Measurements from ENCODE around the gene IGSF8. TPM values are rescaled to one million over a fixed set of nuclear protein-coding genes. Genes with fewer than 3 reads are reported as not detected.

The IGSF8 gene
- total and polyA plus RNA-seq, 3 experiments from 2014 or later, result 39.5 to 59.2 (median 42.7) TPM

DNA sequence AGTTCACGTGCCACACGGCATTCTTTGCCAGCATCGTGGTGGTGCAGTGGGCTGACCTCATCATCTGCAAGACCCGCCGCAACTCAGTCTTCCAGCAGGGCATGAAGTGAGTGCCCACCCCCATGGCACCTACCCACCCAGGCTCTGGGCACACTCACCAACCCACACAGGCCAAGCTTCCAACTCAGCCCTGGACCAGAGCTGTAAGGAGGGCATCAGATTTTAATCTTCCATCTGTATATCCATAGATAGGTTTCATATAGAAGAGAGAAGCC lies 38.4 kb upstream of the IGSF8 start:
- ChIA-PET CTCF (no interaction called here), POLR2A (no interaction called here)
- H3K27ac Mint-ChIP-seq, result no peak overlapping the region
- H3K27me3 Mint-ChIP-seq, result peaks cover 20 to 23% of the 10 kb centered on the region in 2 donors
- DNase-seq, result no peak
- no peaks in the 10 kb centered on the region for H3K4me1 Mint-ChIP-seq
- Histone ChIP-seq H3K4me1 (ENCODE audit: insufficient read depth, low read length) (no peaks in the 10 kb centered on the region), H3K4me3 (ENCODE audit: low read length) (no peak overlapping the region), H3K27me3 (ENCODE audit: insufficient read depth, low read length, poor library complexity, severe bottlenecking) (no peaks in the 10 kb centered on the region), H3K36me3 (ENCODE audit: insufficient read depth, low read length) (no peaks in the 10 kb centered on the region), H3K9me3 (ENCODE audit: low read length) (no peaks in the 10 kb centered on the region), H3K27ac (ENCODE audit: low read depth, low read length) (no peak overlapping the region)
- H3K4me3 Mint-ChIP-seq, result no peak overlapping the region
- H3K36me3 Mint-ChIP-seq, result no peaks in the 10 kb centered on the region
- peaks cover 0 to 2% (median 0%) of the 10 kb centered on the region in 5 donors for H3K9me3 Mint-ChIP-seq

DNA sequence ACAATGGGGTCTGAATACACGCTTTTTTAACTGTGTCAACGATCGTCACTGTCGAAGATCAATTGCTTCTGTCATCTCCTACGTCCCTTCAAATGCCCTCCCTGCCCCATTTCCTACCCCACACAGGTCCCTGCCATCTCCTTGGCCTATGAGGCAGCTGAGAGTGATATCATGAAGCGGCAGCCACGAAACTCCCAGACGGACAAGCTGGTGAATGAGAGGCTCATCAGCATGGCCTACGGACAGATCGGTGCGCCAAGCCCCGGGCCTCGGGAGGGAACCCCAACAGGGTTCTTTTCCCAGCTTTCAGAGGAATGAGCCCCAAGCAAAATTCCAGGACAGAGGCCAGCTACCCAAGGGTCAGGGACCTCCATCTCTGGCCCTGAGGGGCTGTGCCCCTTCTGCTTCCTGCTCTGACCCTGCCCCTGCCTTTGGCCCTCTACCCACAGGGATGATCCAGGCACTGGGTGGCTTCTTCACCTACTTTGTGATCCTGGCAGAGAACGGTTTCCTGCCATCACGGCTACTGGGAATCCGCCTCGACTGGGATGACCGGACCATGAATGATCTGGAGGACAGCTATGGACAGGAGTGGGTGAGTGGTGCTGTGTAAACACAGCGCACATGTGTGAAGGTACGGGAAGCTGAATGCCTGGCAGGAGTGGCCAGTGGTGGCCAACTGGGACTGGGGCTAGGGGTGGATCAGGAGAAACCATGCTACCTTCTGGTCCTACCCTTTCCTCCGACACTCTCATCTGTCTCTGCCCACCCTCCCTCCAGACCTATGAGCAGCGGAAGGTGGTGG lies 37.9 kb upstream of the IGSF8 start:
- H3K4me1 Mint-ChIP-seq, result no peaks in the 10 kb centered on the region
- ChIA-PET CTCF (no interaction called here), POLR2A (no interaction called here)
- Histone ChIP-seq H3K4me1 (ENCODE audit: insufficient read depth, low read length) (no peaks in the 10 kb centered on the region), H3K9me3 (ENCODE audit: low read length) (no peaks in the 10 kb centered on the region), H3K27me3 (ENCODE audit: insufficient read depth, low read length, poor library complexity, severe bottlenecking) (no peaks in the 10 kb centered on the region), H3K27ac (ENCODE audit: low read depth, low read length) (no peak overlapping the region), H3K36me3 (ENCODE audit: insufficient read depth, low read length) (no peaks in the 10 kb centered on the region), H3K4me3 (ENCODE audit: low read length) (no peak overlapping the region)
- no peaks in the 10 kb centered on the region for H3K36me3 Mint-ChIP-seq
- H3K9me3 Mint-ChIP-seq, result peaks cover 0 to 2% (median 0%) of the 10 kb centered on the region in 5 donors
- no peak overlapping the region for H3K27ac Mint-ChIP-seq
- no peak overlapping the region for H3K4me3 Mint-ChIP-seq
- no peak for DNase-seq
- peaks cover 15 to 19% of the 10 kb centered on the region in 2 donors for H3K27me3 Mint-ChIP-seq

- DNase-seq, result no peak
- Mint-ChIP-seq H3K9me3 (peaks cover 0 to 2% (median 0%) of the 10 kb centered on the region in 5 donors), H3K27ac (no peak overlapping the region), H3K27me3 (peaks cover 12 to 18% of the 10 kb centered on the region in 2 donors), H3K36me3 (no peaks in the 10 kb centered on the region), H3K4me1 (no peaks in the 10 kb centered on the region), H3K4me3 (no peak overlapping the region)
- Histone ChIP-seq H3K27ac (ENCODE audit: low read depth, low read length) (no peak overlapping the region), H3K36me3 (ENCODE audit: insufficient read depth, low read length) (no peaks in the 10 kb centered on the region), H3K27me3 (ENCODE audit: insufficient read depth, low read length, poor library complexity, severe bottlenecking) (no peaks in the 10 kb centered on the region), H3K4me3 (ENCODE audit: low read length) (no peak overlapping the region), H3K4me1 (ENCODE audit: insufficient read depth, low read length) (no peaks in the 10 kb centered on the region), H3K9me3 (ENCODE audit: low read length) (no peaks in the 10 kb centered on the region)
- CTCF ChIA-PET, result no interaction called here
- POLR2A ChIA-PET, result no interaction called here
These were observed 36.6 kb upstream of the IGSF8 start for GRCh38 chr1:160134791-160135572.

- CTCF ChIA-PET, result no interaction called here
- POLR2A ChIA-PET, result no interaction called here
- H3K4me3 Mint-ChIP-seq, result no peak overlapping the region
- H3K9me3 ChIP-seq (ENCODE audit: low read length), result no peaks in the 10 kb centered on the region
- no peak overlapping the region for H3K4me3 ChIP-seq (ENCODE audit: low read length)
- no peaks in the 10 kb centered on the region for H3K4me1 ChIP-seq (ENCODE audit: insufficient read depth, low read length)
- H3K36me3 Mint-ChIP-seq, result no peaks in the 10 kb centered on the region
- H3K9me3 Mint-ChIP-seq, result peaks cover 0 to 2% (median 0%) of the 10 kb centered on the region in 5 donors
- no peak overlapping the region for H3K27ac Mint-ChIP-seq
- DNase-seq, result no peak
- H3K27me3 Mint-ChIP-seq, result peaks cover 9 to 20% of the 10 kb centered on the region in 2 donors
- H3K27ac ChIP-seq (ENCODE audit: low read depth, low read length), result no peak overlapping the region
- no peaks in the 10 kb centered on the region for H3K36me3 ChIP-seq (ENCODE audit: insufficient read depth, low read length)
- no peaks in the 10 kb centered on the region for H3K4me1 Mint-ChIP-seq
- H3K27me3 ChIP-seq (ENCODE audit: insufficient read depth, low read length, poor library complexity, severe bottlenecking), result no peaks in the 10 kb centered on the region
These were observed 35.8 kb upstream of the IGSF8 start for GRCh38 chr1:160133990-160134770.

GRCh38 chr1:160131803-160132565 lies 33.6 kb upstream of the IGSF8 start:
- ChIA-PET POLR2A (interaction anchor here (0.7 kb wide), 1 partner anchor 62 kb away, joined by 3 read pairs; the partner anchor contains the start of gene KCNJ10), CTCF (no interaction called here)
- no peak overlapping the region for H3K27ac Mint-ChIP-seq
- Histone ChIP-seq H3K27me3 (ENCODE audit: insufficient read depth, low read length, poor library complexity, severe bottlenecking) (no peaks in the 10 kb centered on the region), H3K4me3 (ENCODE audit: low read length) (no peak overlapping the region), H3K36me3 (ENCODE audit: insufficient read depth, low read length) (no peaks in the 10 kb centered on the region), H3K4me1 (ENCODE audit: insufficient read depth, low read length) (no peaks in the 10 kb centered on the region), H3K9me3 (ENCODE audit: low read length) (no peaks in the 10 kb centered on the region), H3K27ac (ENCODE audit: low read depth, low read length) (no peak overlapping the region)
- peaks cover 5 to 28% of the 10 kb centered on the region in 2 donors for H3K27me3 Mint-ChIP-seq
- no peaks in the 10 kb centered on the region for H3K36me3 Mint-ChIP-seq
- no peak for DNase-seq
- peaks cover 0 to 2% (median 0%) of the 10 kb centered on the region in 5 donors for H3K9me3 Mint-ChIP-seq
- H3K4me1 Mint-ChIP-seq, result no peaks in the 10 kb centered on the region
- no peak overlapping the region for H3K4me3 Mint-ChIP-seq

DNA sequence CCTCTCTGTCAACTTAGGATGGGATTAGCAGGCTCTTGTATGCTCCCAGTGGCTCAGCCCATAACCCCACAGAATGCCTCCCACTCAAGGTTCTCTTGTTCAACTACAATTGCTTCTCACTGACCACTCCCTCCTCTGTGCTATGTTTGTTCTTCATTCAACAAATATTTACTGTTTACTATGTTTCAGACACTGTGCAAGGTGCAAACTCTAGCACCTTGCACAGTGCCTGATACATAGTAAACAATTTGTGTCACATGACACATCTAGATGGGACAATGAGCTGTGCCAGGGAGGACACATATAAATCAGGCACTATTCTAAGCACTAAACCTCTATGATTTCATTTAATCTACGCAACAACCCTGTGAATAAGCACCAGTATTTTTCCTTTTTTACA lies 32.5 kb upstream of the IGSF8 start:
- no peak for DNase-seq
- H3K4me3 Mint-ChIP-seq, result no peak overlapping the region
- no peak overlapping the region for H3K27ac Mint-ChIP-seq
- H3K9me3 Mint-ChIP-seq, result peaks cover 0 to 2% (median 0%) of the 10 kb centered on the region in 5 donors
- Histone ChIP-seq H3K9me3 (ENCODE audit: low read length) (no peaks in the 10 kb centered on the region), H3K4me1 (ENCODE audit: insufficient read depth, low read length) (no peaks in the 10 kb centered on the region), H3K4me3 (ENCODE audit: low read length) (no peak overlapping the region), H3K27me3 (ENCODE audit: insufficient read depth, low read length, poor library complexity, severe bottlenecking) (no peaks in the 10 kb centered on the region), H3K27ac (ENCODE audit: low read depth, low read length) (no peak overlapping the region), H3K36me3 (ENCODE audit: insufficient read depth, low read length) (no peaks in the 10 kb centered on the region)
- H3K27me3 Mint-ChIP-seq, result peaks cover 5 to 28% of the 10 kb centered on the region in 2 donors
- ChIA-PET CTCF (no interaction called here), POLR2A (interaction anchor here (0.7 kb wide), 1 partner anchor 61 kb away, joined by 3 read pairs; the partner anchor contains the start of gene KCNJ10)
- no peaks in the 10 kb centered on the region for H3K4me1 Mint-ChIP-seq
- H3K36me3 Mint-ChIP-seq, result no peaks in the 10 kb centered on the region

- H3K27me3 ChIP-seq (ENCODE audit: insufficient read depth, low read length, poor library complexity, severe bottlenecking), result no peaks in the 10 kb centered on the region
These were observed 32.1 kb upstream of the IGSF8 start for GRCh38 chr1:160130486-160130885.

More at GRCh38 chr1:160130486-160130885, 32.1 kb upstream of the IGSF8 start:
- no peak overlapping the region for H3K27ac ChIP-seq (ENCODE audit: low read depth, low read length)
- ChIA-PET POLR2A (no interaction called here), CTCF (no interaction called here)
- H3K9me3 ChIP-seq (ENCODE audit: low read length), result no peaks in the 10 kb centered on the region
- H3K4me3 ChIP-seq (ENCODE audit: low read length), result no peak overlapping the region
- H3K9me3 Mint-ChIP-seq, result peaks cover 0 to 2% (median 0%) of the 10 kb centered on the region in 5 donors
- DNase-seq, result no peak
- no peak overlapping the region for H3K4me3 Mint-ChIP-seq
- H3K27me3 Mint-ChIP-seq, result peaks cover 5 to 28% of the 10 kb centered on the region in 2 donors
- no peaks in the 10 kb centered on the region for H3K36me3 Mint-ChIP-seq
- no peak overlapping the region for H3K27ac Mint-ChIP-seq
- no peaks in the 10 kb centered on the region for H3K4me1 ChIP-seq (ENCODE audit: insufficient read depth, low read length)
- H3K4me1 Mint-ChIP-seq, result no peaks in the 10 kb centered on the region
- no peaks in the 10 kb centered on the region for H3K36me3 ChIP-seq (ENCODE audit: insufficient read depth, low read length)

Measured in CD8-positive, alpha-beta memory T cell (primary cell).